A172 (cell line): ENCODE data around the gene TNC. TPM values are rescaled to one million over a fixed set of nuclear protein-coding genes. Genes with fewer than 3 reads are reported as not detected.

Experiments used
- DNase-seq: peaks from one replicate; pipeline ENCODE4 v3.0.0-alpha.2; 2015; ENCODE audit warnings: low spot score
- total RNA-seq: library from RNA; depleted of rRNA; stranded (reverse); fragments of >200 nt; shearing (Covaris generic); gene quantifications from 2 replicates; pipeline ENCODE4 v1.2.3, GENCODE V29; 2014

The TNC gene
- total RNA-seq, 1 experiment from 2014 or later: 1.4 TPM

DNA sequence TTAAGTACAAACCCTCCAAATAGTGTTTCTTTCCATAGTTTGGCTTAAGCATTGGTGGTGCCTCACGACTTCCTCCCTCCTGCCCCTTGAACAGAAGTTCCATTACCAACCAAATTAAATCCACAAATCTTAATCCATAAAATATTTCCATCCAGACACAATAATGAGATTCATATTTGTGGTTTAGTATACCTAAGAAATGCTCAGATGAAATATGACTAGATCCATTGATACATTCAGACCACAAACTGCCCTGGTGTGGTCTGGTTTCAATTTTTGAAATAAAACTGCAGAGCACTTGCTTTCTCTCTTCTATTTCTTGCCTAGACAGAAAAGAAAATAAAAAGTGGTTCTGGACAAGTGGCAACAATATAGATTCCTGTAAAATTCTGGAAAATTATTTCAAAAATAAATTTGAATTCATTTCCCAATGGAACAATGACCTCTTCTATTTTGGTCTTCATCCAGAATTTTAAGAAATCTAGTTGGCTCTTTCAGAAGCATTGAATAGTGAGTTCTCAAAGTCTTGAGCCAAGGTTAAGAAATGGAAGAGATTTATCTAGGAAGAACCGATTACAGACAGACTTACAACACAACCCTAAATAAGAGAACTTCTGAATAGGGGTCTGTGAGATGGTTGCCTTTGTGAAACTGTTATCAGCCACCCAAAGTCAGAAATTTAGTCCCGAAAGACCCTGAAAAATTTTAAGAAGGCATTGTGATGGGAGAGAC lies 14.0 kb downstream of the TNC start:
- no peak for DNase-seq

DNA sequence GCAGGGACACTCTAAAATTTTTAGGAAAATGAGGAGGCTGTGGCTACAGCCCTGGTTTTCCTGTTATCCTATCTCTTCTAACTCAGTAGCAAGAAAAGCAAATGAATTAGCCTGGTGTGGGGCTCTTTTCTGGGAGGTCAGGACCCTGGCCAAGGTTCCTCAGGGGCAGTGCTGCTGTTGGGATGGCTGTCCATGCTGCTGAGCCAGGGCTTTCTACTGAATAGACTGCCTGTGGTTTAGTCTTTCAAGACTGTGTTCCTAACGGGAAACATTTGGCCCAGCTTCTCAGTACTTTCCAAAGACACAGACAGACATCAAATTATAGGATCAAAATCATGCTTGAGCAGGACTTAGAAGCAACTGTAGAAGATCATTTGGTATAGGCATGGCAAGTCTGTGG lies 18.1 kb downstream of the TNC start:
- DNase-seq: no peak

DNA sequence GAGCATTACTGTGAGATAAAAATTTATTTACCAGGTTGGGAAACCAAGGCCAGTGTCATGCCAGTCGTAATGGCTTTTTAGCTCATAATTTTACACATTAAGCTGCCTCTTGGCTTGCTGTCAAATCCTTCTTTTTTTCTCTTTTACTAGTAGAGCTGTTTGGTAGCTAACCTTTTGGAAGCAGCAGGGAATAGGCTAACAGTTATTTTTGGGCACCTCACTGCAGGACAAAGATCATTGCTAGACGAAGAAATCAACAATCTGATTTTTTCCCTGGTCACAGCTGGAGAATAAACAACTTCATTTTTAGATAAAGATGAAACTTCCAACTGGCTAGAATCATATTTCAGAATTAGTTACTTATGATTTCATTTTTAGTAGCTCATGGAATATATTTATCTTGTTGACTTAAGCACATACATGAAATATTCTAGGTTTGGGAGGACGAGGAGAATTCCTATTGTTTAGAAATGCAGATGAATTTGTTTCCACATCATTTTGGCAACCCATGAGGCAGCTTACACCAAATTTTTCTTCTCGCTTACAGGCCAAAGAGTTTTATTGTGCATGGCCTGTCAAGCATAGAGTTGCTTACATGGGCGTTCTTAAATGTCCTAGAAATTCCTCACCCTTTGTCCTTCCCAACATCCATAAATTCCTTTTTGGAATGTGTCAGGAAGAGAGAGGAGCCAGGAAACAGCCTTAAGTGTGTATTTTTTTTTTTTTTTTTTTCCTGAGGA lies 19.6 kb downstream of the TNC start:
- DNase-seq: no peak

DNA sequence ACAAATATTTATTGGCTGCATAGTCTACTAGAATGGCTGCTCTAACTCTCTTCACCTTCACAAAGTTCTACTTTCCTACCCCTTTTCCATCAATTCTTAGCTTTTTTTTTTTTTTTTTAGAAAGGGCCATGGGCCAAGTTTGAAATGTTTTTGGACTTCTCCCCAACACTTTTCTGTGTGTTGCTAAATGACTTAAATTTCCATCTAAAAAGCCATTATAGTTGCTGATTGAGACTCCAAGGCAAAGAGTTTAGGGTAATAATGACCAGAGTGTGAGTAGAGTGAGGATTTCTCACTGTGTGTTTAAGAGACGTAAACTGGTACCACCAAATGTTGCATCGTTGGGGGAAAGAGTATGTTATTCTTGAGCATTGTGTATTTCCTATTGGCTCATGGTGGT lies 24.4 kb downstream of the TNC start:
- no peak for DNase-seq

DNA sequence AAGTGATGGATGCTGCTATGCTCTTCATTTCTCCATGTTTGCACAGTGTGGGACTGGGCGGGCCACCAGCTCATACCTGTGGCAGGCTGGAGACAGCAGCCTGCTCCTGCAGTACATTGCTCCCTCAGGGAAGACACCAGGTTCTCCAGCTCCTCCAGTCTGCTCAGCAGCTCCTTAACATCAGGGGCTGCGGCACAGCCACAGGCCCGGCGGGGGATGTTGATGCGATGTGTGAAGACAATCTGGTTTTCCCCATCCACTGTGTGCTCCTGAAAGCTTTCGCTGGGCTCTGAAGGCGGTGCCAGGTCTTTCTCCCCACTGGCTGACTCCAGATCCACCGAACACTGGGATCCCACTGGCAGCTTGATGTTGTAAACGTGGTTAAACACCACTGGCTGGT lies 27.5 kb downstream of the TNC start:
- no peak for DNase-seq

DNA sequence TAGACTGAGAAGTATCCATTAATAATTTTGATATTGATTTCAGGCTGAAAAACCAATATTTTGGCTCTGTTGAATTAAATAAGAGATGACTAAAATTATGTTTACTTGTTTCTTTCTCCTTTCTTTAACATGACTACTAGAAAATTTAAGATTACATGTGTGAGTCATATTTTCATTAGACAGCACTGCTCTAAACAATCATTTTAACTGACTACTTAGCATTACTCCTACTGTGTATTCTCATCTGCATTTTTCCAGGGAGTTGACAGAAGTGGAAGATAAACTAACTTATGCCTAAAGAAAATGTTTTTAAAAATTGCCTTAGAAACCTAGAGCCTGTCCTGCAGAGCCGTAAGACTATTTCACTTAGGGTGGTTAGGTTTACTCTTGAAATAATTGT lies 29.1 kb downstream of the TNC start:
- no peak for DNase-seq

DNA sequence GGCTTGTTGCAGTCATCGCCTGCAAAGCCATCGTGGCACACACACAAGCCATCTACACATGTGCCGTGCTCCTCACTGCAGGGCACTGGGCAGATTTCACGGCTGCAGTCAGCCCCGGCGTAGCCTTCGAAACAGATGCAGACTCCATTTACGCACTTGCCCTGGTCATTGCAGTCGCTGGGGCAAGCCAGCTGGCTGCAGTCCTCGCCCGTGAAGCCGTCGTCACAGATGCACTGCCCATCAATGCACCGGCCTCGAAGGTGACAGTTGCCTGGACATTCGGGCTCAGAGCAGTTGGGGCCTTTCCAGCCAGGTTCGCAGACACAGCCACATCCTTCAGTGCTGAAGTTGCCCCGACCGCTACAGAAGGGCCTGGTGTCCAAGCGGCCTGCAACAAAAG lies 31.1 kb downstream of the TNC start:
- no peak for DNase-seq

DNA sequence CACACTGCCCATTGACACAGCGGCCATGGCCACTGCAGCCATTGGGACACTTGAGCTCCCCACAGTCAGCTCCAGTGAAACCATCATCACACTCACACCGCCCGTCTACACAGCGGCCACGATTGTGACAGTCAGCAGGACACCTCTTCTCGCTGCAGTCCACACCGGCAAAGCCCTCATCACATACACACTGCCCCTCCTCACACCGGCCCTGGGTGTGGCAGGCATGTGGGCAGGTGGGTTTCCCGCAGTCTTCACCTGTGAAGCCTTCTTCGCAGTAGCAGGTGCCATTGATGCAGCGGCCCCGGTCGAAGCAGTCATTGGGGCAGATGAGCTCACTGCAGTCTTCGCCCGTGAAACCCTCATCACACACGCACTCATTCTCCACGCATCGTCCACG lies 31.5 kb downstream of the TNC start:
- no peak for DNase-seq

DNA sequence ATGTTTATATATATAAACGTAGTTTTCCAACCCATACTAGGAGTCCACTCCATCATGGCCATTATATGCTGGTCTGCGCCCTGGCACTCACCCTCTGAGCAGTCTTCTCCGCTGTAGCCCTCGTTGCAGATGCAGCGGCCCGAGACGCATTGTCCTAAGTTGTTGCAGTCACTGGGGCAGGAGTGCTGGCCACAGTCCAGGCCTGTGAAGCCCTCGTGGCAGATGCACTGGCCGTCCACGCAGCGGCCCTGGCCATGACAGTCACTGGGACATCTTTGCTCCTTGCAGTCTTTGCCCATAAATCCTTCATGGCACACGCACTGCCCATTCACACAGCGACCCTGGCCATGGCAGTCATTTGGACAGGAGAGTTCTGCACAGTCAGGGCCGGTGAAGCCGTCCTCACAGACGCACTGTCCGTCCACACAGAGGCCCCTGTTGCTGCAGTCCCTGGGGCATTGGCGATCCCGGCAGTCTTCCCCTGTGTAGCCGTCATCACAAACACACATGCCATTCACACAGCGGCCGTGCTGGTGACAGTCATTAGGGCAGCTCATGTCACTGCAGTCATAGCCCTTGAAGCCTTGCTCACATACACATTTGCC lies 32.1 kb downstream of the TNC start:
- no peak for DNase-seq

DNA sequence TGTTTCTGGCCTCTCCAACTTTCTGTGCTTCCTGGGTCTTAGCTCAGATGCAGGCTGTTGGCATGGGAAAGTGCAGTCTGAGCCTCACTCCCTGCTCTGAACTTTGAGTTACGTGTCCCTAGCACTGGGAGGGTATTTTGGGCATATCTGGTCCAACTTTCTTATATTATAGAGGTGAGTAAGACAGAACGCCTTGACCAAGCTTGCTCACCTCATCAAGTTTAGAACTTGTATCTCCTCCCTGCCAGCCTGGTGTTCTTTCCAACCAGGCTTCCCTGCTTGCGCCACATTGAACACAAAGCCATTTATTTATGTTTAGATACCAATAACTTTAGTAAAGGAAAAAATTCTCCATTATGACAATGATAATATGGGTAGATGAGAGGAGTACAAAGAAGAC lies 33.2 kb downstream of the TNC start:
- DNase-seq: no peak

DNA sequence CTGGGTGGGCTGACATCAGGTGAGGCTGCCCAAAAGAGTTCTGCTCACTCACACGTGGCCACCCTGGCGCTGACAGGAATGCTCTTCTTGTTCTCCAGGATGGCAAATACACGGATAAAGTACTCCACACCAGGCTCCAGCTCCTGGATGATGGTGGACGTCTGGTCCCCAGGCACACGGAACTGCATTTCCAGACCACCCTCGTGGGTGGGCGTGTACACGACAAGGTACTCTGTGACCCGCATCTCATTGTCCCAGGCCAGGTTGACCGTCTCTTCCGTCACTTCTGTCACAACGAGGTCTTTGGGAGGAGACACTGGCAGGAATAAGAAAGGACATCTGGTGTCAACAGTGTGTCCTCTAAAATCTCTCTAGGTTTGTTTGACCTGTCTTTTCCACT lies 33.8 kb downstream of the TNC start:
- DNase-seq: no peak

DNA sequence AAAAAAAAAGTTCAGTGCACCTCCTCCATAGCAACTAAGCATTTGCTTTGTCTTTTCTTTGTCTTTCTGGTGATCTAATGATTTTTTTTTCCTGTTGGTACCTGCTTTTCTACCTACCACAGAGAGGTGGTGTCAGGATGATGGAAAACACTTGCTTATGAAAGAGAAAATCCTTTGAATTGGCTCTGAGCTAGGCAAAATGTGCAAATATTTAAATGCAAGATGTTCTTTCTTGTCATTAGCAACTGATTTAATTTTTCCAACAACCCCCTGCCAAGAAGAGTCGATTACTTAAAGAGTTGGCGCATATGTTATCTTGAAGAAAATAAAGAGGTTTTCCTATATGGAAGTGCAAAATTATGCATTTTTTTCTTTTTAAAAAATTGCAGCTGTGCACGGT lies 37.7 kb downstream of the TNC start:
- no peak for DNase-seq

DNA sequence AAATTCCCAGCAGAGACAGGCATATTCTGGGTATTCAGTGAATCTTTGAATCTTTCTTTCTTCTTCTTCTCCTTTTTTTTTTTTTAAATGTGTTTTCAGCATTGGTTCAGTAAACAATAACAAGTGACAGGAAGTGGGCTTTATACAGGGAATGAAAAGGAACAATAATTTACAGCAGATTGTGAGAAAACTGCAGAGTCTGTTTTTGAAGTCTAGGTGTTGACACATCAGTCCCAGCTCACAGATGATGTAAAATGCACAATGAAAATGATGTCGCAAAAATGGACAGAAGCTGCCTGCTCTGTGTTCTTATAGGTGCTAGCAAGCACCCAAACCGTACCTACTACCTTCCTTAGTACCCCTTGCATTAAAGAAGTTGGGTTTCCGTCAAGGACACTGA lies 38.8 kb downstream of the TNC start:
- no peak for DNase-seq

DNA sequence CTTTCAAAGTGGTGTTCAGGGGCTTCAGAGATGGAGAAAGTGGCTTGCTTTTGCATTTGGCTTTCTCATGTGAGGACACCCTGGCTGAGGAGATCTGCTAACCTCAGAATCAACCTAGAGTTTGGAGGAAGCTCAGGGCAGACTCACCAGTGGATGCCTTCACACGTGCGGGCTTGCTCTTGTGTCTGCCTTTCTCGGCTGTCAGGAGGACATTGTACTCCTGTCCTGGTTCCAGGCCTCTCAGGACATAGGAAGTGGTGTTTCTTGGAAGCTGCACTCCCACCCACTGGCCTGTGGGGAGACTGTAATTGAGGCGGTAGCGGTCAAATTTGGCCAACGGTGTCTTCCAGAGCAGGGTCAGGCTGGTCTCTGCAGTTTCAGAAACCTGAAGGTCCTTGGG lies 44.5 kb downstream of the TNC start:
- no peak for DNase-seq

DNA sequence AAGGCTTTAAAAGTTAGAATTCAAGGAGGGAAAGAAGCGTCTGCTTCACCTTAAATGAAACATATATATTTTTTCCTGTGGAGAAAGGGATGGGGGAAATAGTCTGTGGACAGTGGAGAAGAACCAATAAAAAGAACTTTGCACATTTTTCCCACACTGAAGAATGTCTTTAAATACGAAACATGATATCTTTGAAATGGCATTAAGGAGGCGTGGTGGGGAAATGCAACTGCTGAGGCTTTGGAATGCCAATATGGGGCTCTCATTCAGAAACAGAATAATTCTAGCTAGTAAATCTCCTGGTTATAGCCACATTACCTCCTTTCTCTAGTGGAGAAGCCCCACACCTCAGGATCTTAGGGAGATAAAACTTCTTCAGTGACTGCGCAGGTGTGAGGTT lies 46.8 kb downstream of the TNC start:
- no peak for DNase-seq

DNA sequence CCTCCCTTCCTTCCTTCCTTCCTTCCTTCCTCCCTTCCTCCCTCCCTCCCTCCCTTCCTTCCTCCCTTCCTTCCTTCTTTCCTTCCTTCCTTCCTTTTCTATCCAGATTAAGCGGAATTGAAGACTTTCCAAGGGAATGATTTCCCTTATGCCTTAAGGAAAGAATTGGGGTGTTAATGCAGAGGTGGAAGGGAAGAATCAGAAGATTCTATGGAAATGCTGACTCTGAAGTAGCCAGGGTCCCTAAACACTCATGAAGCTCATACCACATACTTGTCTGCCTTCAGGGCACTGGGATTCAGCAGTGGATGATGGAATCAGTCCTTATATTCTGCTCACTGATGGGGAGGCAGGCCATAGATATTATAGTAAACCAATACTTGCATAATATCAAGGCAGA lies 48.2 kb downstream of the TNC start:
- no peak for DNase-seq

DNA sequence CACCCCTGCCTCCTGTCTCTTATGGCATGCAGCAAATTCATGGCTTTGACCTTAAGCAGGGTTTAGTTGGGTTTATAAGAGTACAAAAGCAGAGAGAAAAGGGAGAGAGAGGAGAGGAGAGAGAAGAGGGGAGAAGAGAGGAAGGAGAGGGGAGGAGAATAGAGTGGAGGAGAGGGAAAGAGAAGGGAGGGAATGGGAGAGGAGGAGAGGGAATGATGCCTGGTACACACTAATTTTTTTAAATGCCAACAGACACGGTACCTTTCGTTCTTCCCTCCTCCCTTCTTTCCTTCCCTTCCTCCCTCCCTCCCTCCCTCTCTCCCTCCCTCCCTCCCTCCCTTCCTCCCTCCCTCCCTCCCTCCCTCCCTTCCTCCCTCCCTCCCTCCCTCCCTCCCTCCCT lies 48.7 kb downstream of the TNC start:
- no peak for DNase-seq

DNA sequence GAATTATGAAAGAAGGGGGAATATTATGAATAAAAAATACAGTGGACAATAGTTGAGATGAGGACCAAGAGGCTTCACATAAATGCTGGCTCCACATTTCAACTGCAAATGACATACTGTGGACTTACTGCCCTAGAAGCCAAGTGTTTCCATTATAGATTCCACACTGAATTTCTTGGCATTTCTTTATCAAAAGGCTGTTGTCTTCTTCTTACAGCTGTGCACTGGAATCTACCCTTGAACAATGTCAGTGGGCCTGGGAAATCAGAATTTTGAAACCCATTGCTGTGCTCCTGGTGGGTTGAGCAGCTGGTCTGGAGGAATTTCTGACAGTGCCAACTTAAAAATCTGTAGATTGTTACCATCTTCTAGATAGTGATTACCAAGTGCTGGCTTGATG lies 49.9 kb downstream of the TNC start:
- no peak for DNase-seq

DNA sequence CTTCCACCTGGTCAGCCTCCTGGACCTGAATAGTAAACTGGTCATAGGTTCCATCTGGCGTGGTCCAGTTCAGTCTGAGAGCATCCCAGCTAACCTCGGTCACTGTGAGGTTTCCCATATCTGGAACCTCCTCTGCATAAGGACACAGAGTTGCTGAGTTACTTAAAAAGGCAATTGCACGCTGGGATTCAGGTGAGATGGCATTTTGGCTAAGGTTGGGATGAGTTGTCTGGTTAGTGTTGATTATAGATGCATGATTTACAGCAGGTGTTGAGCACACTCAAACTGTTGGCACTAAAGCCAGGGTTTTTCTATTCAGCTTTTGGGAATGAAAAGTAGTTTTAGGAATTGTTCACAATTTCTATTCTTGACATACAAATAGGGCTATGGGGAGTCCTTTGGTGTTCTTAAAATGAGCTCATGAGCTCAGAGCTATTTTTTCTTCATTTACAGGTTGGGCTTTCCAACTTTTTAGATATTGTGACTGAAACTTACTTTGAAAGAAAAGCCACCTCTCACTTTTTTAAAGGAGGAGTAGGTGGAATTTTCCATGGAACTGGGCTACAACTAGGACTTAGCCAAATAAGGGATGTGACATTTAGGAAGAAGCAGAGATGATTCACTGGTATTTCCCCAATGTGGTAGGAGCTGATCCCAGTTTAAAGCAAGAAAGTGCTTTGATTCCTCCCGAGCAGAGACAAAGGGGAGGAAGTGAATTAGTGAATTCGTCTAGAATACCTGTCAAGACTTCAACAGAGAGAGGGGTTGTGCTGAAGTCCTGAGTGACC lies 54.7 kb downstream of the TNC start:
- DNase-seq: peak; percentile 77

DNA sequence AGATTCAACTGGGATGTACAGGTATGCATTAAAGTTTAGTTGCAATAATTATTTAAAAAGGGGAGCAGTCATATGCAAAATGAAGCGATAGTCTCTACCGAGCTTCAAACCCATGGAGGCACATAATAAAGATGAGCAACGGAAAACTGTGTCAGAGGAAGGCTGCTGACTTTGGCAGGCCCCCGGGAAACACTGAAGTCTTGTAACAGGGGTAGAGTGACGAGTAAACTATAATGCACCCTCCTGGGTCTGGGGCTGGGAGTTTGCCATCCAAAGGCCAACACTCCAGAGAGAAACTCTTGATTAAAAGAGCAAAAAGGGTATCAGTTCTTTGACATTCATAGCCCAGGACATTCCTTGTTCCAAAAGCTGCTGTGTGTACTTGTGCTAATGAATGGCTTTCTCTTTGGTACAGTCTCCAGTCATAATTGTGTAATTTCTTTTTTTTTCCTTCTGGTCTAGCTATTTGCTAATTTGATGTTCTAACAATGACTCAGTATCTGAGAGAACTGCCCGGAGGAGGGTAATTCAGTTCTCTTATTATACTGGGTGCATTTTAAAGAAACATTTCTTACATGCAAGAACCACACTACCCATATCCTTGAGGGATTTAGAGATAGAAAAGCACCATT lies 59.2 kb downstream of the TNC start:
- peak; percentile 53 for DNase-seq

DNA sequence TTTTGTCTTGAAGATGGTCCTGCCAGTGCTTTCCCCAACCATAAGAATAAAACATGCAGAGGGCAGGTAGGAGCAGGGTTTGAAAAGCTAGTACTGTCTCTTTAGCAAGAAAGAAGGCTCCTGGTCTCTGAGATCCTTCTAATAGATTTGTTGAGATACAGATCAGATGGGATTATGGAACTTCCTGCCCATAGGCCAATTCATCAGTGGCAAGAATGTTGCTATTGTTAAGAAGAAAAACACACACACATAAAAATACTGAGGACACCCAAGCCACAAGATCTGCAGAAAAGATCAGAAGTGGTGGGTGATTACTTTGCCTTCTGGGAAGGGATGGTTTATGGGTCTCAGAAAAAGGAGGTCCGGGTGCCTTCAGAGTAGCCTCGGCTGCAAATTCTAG lies 59.8 kb downstream of the TNC start:
- DNase-seq: no peak

DNA sequence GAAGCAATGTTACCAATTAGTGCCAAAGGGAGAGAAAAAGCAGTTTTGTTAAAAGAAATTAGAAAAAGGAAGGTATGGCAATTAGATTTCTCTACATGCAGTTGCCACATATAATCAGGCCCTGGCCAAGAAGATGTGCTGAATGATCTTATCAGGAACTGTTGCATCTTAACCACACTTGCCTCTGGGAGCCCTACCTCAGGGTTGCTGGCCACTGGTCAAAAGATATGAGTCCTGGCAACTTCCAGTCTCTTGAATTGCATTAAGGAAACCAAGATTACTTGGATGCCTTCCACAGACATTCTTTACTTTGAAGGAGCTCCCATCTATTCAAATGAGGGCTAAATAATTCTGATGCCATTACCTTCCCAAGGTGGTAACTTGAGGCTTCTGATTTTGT lies 60.4 kb downstream of the TNC start:
- peak; percentile 82 for DNase-seq
